Measurements from ENCODE around the gene UGT1A3. TPM values are rescaled to one million over a fixed set of nuclear protein-coding genes. Genes with fewer than 3 reads are reported as not detected.

UGT1A3 gene
- total RNA-seq, 4 donors from 2014 or later = 0.30 to 1.1 (median 0.54) TPM; not detected in 1

GRCh38 chr2:233686928-233687327, 41.9 kb upstream of the UGT1A3 start:
- TF ChIP-seq CTCF (IDR thresholded peaks at IDR 0.05) (no peak), POLR2A (IDR thresholded peaks at IDR 0.05) (no peak)
- DNase-seq (ENCODE audit: low spot score in 2 of 2) = no peak
- WGBS, 2 donors = 55 to 78% methylated on average over 5 of the region's 5 CpGs
- intact Hi-C loops (cut with DNase I; ENCODE audit: low total_unique reads) = no loop called here
- no peak overlapping the region for H3K4me3 ChIP-seq (ENCODE audit: low read depth, poor library complexity, severe bottlenecking)

- TF ChIP-seq CTCF (IDR thresholded peaks at IDR 0.05) (no peak), POLR2A (IDR thresholded peaks at IDR 0.05) (no peak)
- H3K4me3 ChIP-seq (ENCODE audit: low read depth, poor library complexity, severe bottlenecking) = no peak overlapping the region
- no peak for DNase-seq (ENCODE audit: low spot score in 2 of 2)
- 87 to 89% methylated on average over 5 of the region's 5 CpGs for WGBS, 2 donors
- intact Hi-C loops (cut with DNase I; ENCODE audit: low total_unique reads) = no loop called here
Observed at GRCh38 chr2:233688341-233688740, 40.5 kb upstream of the UGT1A3 start.

GRCh38 chr2:233689031-233689430, 39.8 kb upstream of the UGT1A3 start:
- no peak for TF ChIP-seq POLR2A (IDR thresholded peaks at IDR 0.05)
- TF ChIP-seq CTCF (IDR thresholded peaks at IDR 0.05) = no peak
- H3K4me3 ChIP-seq (ENCODE audit: low read depth, poor library complexity, severe bottlenecking) = no peak overlapping the region
- intact Hi-C loops (cut with DNase I; ENCODE audit: low total_unique reads) = no loop called here
- no peak for DNase-seq (ENCODE audit: low spot score in 2 of 2)

- TF ChIP-seq POLR2A (IDR thresholded peaks at IDR 0.05) = no peak
- TF ChIP-seq CTCF (IDR thresholded peaks at IDR 0.05) = no peak
- intact Hi-C loops (cut with DNase I; ENCODE audit: low total_unique reads) = no loop called here
- WGBS, 2 donors = 16 to 26% methylated on average over 3 of the region's 3 CpGs
- DNase-seq (ENCODE audit: low spot score in 2 of 2) = no peak
- H3K4me3 ChIP-seq (ENCODE audit: low read depth, poor library complexity, severe bottlenecking) = no peak overlapping the region
Observed at GRCh38 chr2:233689501-233689900, 39.3 kb upstream of the UGT1A3 start.

- DNase-seq (ENCODE audit: low spot score in 2 of 2) = no peak
- H3K4me3 ChIP-seq (ENCODE audit: low read depth, poor library complexity, severe bottlenecking) = no peak overlapping the region
- WGBS, 2 donors = 39 to 48% methylated on average over 4 of the region's 4 CpGs
- intact Hi-C loops (cut with DNase I; ENCODE audit: low total_unique reads) = loop anchor here (5.0 kb wide), 1 partner anchor 613 kb away; no protein-coding TSS in a partner anchor
- TF ChIP-seq CTCF (IDR thresholded peaks at IDR 0.05) (no peak), POLR2A (IDR thresholded peaks at IDR 0.05) (no peak)
Observed at GRCh38 chr2:233690444-233690843, 38.4 kb upstream of the UGT1A3 start.

Measured in lower leg skin (tissue), 4 donors.